ENCODE data around the gene ADGRD1.

Gene ADGRD1

GRCh38 chr12:131176266-131176665 lies 222.6 kb downstream of the ADGRD1 start:
- DNase-seq = no peak

- DNase-seq = no peak
Observed at GRCh38 chr12:131176926-131177325, 223.2 kb downstream of the ADGRD1 start.

GRCh38 chr12:131177599-131177998 lies 223.9 kb downstream of the ADGRD1 start:
- no peak for DNase-seq

GRCh38 chr12:131187602-131188001 lies 233.9 kb downstream of the ADGRD1 start:
- no peak for DNase-seq

- no peak for DNase-seq
Observed at GRCh38 chr12:131188131-131189050, 234.7 kb downstream of the ADGRD1 start.

- no peak for DNase-seq
Observed at GRCh38 chr12:131189781-131190180, 236.1 kb downstream of the ADGRD1 start.

- DNase-seq = no peak
Observed at GRCh38 chr12:131190965-131191364, 237.3 kb downstream of the ADGRD1 start.
